IMR-90 (cell line): ENCODE data around the gene SF3A2. TPM values are rescaled to one million over a fixed set of nuclear protein-coding genes. Genes with fewer than 3 reads are reported as not detected.
A peak's percentile ranks its signal among the peaks of the same experiment; 100 is the strongest.

Experiments used
- ATAC-seq: fragments of 200-7000 bp; cut with Tn5 transposase; 2 replicates; pipeline ENCODE4 v1.9.1; 2020; ENCODE audit warnings: low read depth, mild to moderate bottlenecking, moderate library complexity
- BruUV-seq: library from RNA; stranded (reverse); fragments of 400-500 nt; replicated peaks from 2 replicates; lab custom pipeline; 2021; lab: Mats Ljungman, UMichigan
- CTCF ChIA-PET: fragments of 300-600 bp; formaldehyde crosslinking; extraction: SDS; loops from one replicate; lab custom pipeline; 2021; ENCODE audit warnings: antibody characterized with exemption; lab: Yijun Ruan, JAX
- POLR2A ChIA-PET: fragments of 300-600 bp; sonication (Branson Sonifier 250); formaldehyde crosslinking; loops from one replicate; lab custom pipeline; 2022; ENCODE audit warnings: antibody characterized with exemption; ENCODE audit not compliant: unreplicated experiment; lab: Charles Lee
- DNase-seq: peaks from one replicate; pipeline ENCODE4 v3.0.0; 2013
- H2AFZ ChIP-seq: replicated peaks from 2 replicates; pipeline ENCODE3; 2013; ENCODE audit warnings: low read length, mild to moderate bottlenecking; ENCODE audit not compliant: poor library complexity
- H2AK5ac ChIP-seq: 2 replicates; pipeline ENCODE4 v1.6.1; 2013; ENCODE audit warnings: low read depth, low read length, inconsistent platforms
- H2AK9ac ChIP-seq: replicated peaks from 2 replicates; pipeline ENCODE3; 2013; ENCODE audit warnings: mild to moderate bottlenecking, low read depth, low read length, moderate library complexity; ENCODE audit not compliant: poor library complexity
- H2BK120ac ChIP-seq: 2 replicates; pipeline ENCODE4 v1.6.1; 2013; ENCODE audit warnings: low read depth, low read length, inconsistent platforms
- H2BK15ac ChIP-seq: 3 replicates; pipeline ENCODE4 v1.6.1; 2013; ENCODE audit warnings: low read depth, low read length, inconsistent platforms
- H2BK20ac ChIP-seq: 2 replicates; pipeline ENCODE4 v1.6.1; 2013; ENCODE audit warnings: low read depth, mild to moderate bottlenecking, inconsistent platforms, low read length, moderate library complexity
- H2BK5ac ChIP-seq: 2 replicates; pipeline ENCODE4 v1.6.1; 2013; ENCODE audit warnings: mild to moderate bottlenecking, low read depth, low read length, inconsistent platforms; ENCODE audit not compliant: poor library complexity, severe bottlenecking
- H3K14ac ChIP-seq: replicated peaks from 2 replicates; pipeline ENCODE4 v1.6.1; 2013; ENCODE audit warnings: low read depth, low read length, inconsistent platforms
- H3K18ac ChIP-seq: 2 replicates; pipeline ENCODE4 v1.6.1; 2013; ENCODE audit warnings: low read depth, low read length, control low read depth
- H3K23ac ChIP-seq: 2 replicates; pipeline ENCODE4 v1.6.1; 2013; ENCODE audit warnings: low read depth, low read length, inconsistent platforms
- H3K27ac ChIP-seq: 2 replicates; pipeline ENCODE4 v1.5.1; 2013; ENCODE audit warnings: mild to moderate bottlenecking, control low read depth, low read length; ENCODE audit not compliant: insufficient read depth
- H3K27me3 ChIP-seq: 2 replicates; pipeline ENCODE4 v1.6.1; 2013; ENCODE audit warnings: low read length; ENCODE audit not compliant: control insufficient read depth, insufficient read depth
- H3K36me3 ChIP-seq: 2 replicates; pipeline ENCODE4 v1.6.1; 2013; ENCODE audit warnings: low read length, mixed read lengths; ENCODE audit not compliant: control insufficient read depth, insufficient read depth
- H3K4ac ChIP-seq: 2 replicates; pipeline ENCODE4 v1.6.1; 2013; ENCODE audit warnings: low read depth, low read length, inconsistent platforms
- H3K4me1 ChIP-seq: 2 replicates; pipeline ENCODE4 v1.6.1; 2013; ENCODE audit warnings: low read length, mixed read lengths; ENCODE audit not compliant: control insufficient read depth, insufficient read depth
- H3K4me2 ChIP-seq: 2 replicates; pipeline ENCODE4 v1.6.1; 2013; ENCODE audit warnings: low read depth, mild to moderate bottlenecking, control low read depth, low read length, moderate library complexity
- H3K4me3 ChIP-seq: 2 replicates; pipeline ENCODE4 v1.5.1; 2013; ENCODE audit warnings: low read depth, mild to moderate bottlenecking, control low read depth, low read length, moderate library complexity; ENCODE audit not compliant: insufficient read depth
- H3K56ac ChIP-seq: 2 replicates; pipeline ENCODE4 v1.6.1; 2013; ENCODE audit warnings: low read length, inconsistent platforms; ENCODE audit not compliant: insufficient read depth; ENCODE audit errors: extremely low read depth
- H3K79me1 ChIP-seq, 2 experiments: 2 replicates each; pipeline ENCODE4 v1.6.1; 2013; ENCODE audit warnings: low read length in 2 of 2, inconsistent platforms in 1 of 2, low read depth in 1 of 2
- H3K9ac ChIP-seq: 2 replicates; pipeline ENCODE4 v1.6.1; 2013; ENCODE audit warnings: low read depth, low read length, control low read depth
- H3K9me1 ChIP-seq: 2 replicates; pipeline ENCODE4 v1.6.1; 2013; ENCODE audit warnings: low read length, inconsistent platforms; ENCODE audit not compliant: insufficient read depth
- H3K9me3 ChIP-seq: 2 replicates; pipeline ENCODE4 v1.6.1; 2013; ENCODE audit warnings: low read length; ENCODE audit not compliant: control insufficient read depth, insufficient read depth
- H4K20me1 ChIP-seq: 2 replicates; pipeline ENCODE4 v1.6.1; 2013; ENCODE audit warnings: low read length, inconsistent platforms; ENCODE audit not compliant: insufficient read depth
- H4K5ac ChIP-seq: 2 replicates; pipeline ENCODE4 v1.6.1; 2013; ENCODE audit warnings: mild to moderate bottlenecking, low read depth, low read length, control low read depth
- H4K8ac ChIP-seq, 2 experiments: 2 replicates each; pipeline ENCODE4 v1.6.1; 2013; ENCODE audit warnings: low read depth in 2 of 2, low read length in 2 of 2, control low read depth in 1 of 2, inconsistent platforms in 1 of 2
- H4K91ac ChIP-seq: 2 replicates; pipeline ENCODE4 v1.6.1; 2013; ENCODE audit warnings: low read depth, low read length, inconsistent platforms; ENCODE audit not compliant: insufficient read depth
- BHLHE40 ChIP-seq: fragments of 150-350 bp; IDR thresholded peaks from 2 replicates; pipeline ENCODE4 v1.6.1; 2016; ENCODE audit warnings: mild to moderate bottlenecking, low read depth, low read length
- CHD1 ChIP-seq: IDR thresholded peaks from 2 replicates; pipeline ENCODE4 v1.6.1; 2012; ENCODE audit warnings: low read depth, low read length, improper control_type of control experiment
- FOS ChIP-seq: fragments of 150-350 bp; IDR thresholded peaks from 2 replicates; pipeline ENCODE4 v1.6.1; 2016; ENCODE audit warnings: low read depth, low read length
- MAFK ChIP-seq: IDR thresholded peaks from 2 replicates; pipeline ENCODE4 v1.6.1; 2012; ENCODE audit warnings: low read depth, low read length, improper control_type of control experiment
- NFE2L2 ChIP-seq: fragments of 150-350 bp; IDR thresholded peaks from 2 replicates; pipeline ENCODE4 v1.6.1; 2016; ENCODE audit warnings: low read depth, mild to moderate bottlenecking, low read length
- RAD21 ChIP-seq: IDR thresholded peaks from 2 replicates; pipeline ENCODE4 v1.6.1; 2012; ENCODE audit warnings: low read length, improper control_type of control experiment
- RCOR1 ChIP-seq: IDR thresholded peaks from 2 replicates; pipeline ENCODE4 v1.6.1; 2012; ENCODE audit warnings: mild to moderate bottlenecking, low read length, improper control_type of control experiment; ENCODE audit not compliant: insufficient replicate concordance
- WGBS, 2 experiments: methylation state at CpG; one replicate each; pipeline versions ENCODE4 v1.1.5 to v1.1.7; 2013; ENCODE audit warnings: missing lambda C conversion rate in 2 of 2; ENCODE audit not compliant: insufficient read length in 1 of 2; ENCODE audit errors: extremely low coverage in 2 of 2; 5-methylcytosine and 5-hydroxymethylcytosine counted together
- dilution Hi-C: fragments of 300-500 bp; cut with HindIII; formaldehyde crosslinking; loops from one replicate; pipeline ENCODE4 v1.14.3; 2018; ENCODE audit warnings: low sequenced_read_pairs; ENCODE audit not compliant: unreplicated experiment
- in situ Hi-C: fragments of 300-500 bp; cut with MboI; formaldehyde crosslinking; loops from 3 replicates; pipeline ENCODE4 v1.14.3; 2019; ENCODE audit warnings: low sequenced_read_pairs, inconsistent platforms, mixed read lengths
- intact Hi-C: fragments of 100-400 bp; cut with micrococcal nuclease; formaldehyde crosslinking; loops from 2 replicates; pipeline ENCODE4 v1.10.0; 2022
- polyA plus RNA-seq, 3 experiments: library from polyadenylated mRNA; depleted of rRNA; stranded (reverse); fragments of >200 nt; gene quantifications; 2 replicates each; pipeline ENCODE4 v1.2.3, GENCODE V29; 2012; ENCODE audit warnings: low replicate concordance in 1 of 3
- total RNA-seq: library from RNA; depleted of rRNA; stranded (reverse); fragments of >200 nt; gene quantifications from 2 replicates; pipeline ENCODE4 v1.2.3, GENCODE V29; 2012

The SF3A2 gene
- total and polyA plus RNA-seq, 2 of the 4 experiments (the other 2 are of a cell fraction): 4.8 to 34.5 TPM

- no peak for TF ChIP-seq FOS
- no peak for TF ChIP-seq RCOR1
- no peak for TF ChIP-seq MAFK
- no peak for TF ChIP-seq NFE2L2
- TF ChIP-seq CHD1: no peak
- no peak for TF ChIP-seq RAD21
- no peak for TF ChIP-seq BHLHE40
- intact Hi-C loops: no loop called here
- Histone ChIP-seq H2BK15ac (no peak overlapping the region), H3K27ac (no peak overlapping the region), H2AK9ac (peak overlapping the region; percentile 79), H3K9me3 (no peaks in the 10 kb centered on the region), H3K56ac (no peak overlapping the region), H4K8ac (no peak overlapping the region), H3K79me1 (peaks cover 9 to 43% of the 10 kb centered on the region in 2 experiments), H2AK5ac (no peak overlapping the region), H3K9me1 (no peaks in the 10 kb centered on the region; the same call in 1 of the 2 replicates), H2BK120ac (no peak overlapping the region), H3K9ac (no peak overlapping the region), H3K4me1 (peaks cover 2% of the 10 kb centered on the region; the same call in 1 of the 2 replicates), H3K36me3 (peaks cover 53% of the 10 kb centered on the region), H3K23ac (no peak overlapping the region), H4K20me1 (peaks cover 25% of the 10 kb centered on the region), H3K4me3 (no peak overlapping the region), H2AFZ (no peak overlapping the region), H3K14ac (no peak overlapping the region), H3K27me3 (no peaks in the 10 kb centered on the region), H3K18ac (no peak overlapping the region), H3K4me2 (no peak overlapping the region), H4K5ac (no peak overlapping the region), H2BK20ac (no peak overlapping the region), H4K91ac (no peak overlapping the region), H3K4ac (no peak overlapping the region), H2BK5ac (no peak overlapping the region)
- DNase-seq (no peak), ATAC-seq (no peak)
- no TSS peak for BruUV-seq
- POLR2A ChIA-PET: no interaction called here
- dilution Hi-C loops: no loop called here
- in situ Hi-C loops: no loop called here
- CTCF ChIA-PET: no interaction called here
- 93% methylated on average over 14 of the region's 21 CpGs; no CpG with 5 or more reads in 1 of the 2 experiments for WGBS, 2 experiments
Measured at GRCh38 chr19:2231621-2232221, 4.9 kb upstream of the SF3A2 start.
